HepG2 (cell line): ENCODE data around the gene KLF11. TPM values are rescaled to one million over a fixed set of nuclear protein-coding genes. Genes with fewer than 3 reads are reported as not detected.

Source experiments
- ETV6 ChIP-seq: sonication (generic); formaldehyde crosslinking; conservative IDR thresholded peaks from 2 replicates; pipeline ENCODE4 v1.4.0; 2020; ENCODE audit warnings: missing genetic modification reagents
- GZF1 ChIP-seq: sonication (generic); formaldehyde crosslinking; IDR thresholded peaks from 2 replicates; pipeline ENCODE4 v1.5.1; 2020; ENCODE audit warnings: mild to moderate bottlenecking, missing genetic modification reagents
- HMG20B ChIP-seq: conservative IDR thresholded peaks from 2 replicates; pipeline ENCODE4 v1.6.1; 2016; ENCODE audit warnings: missing genetic modification reagents, missing compliant biosample characterization
- NR1H2 ChIP-seq: sonication (generic); formaldehyde crosslinking; IDR thresholded peaks from 2 replicates; pipeline ENCODE4 v1.8.1; 2022; ENCODE audit warnings: low read depth, missing genetic modification reagents, borderline replicate concordance
- SIX4 ChIP-seq: sonication (generic); formaldehyde crosslinking; IDR thresholded peaks from 2 replicates; pipeline ENCODE4 v1.4.0; 2020; ENCODE audit warnings: missing genetic modification reagents
- TAF1 ChIP-seq: sonication (generic); formaldehyde crosslinking; IDR thresholded peaks from 2 replicates; pipeline ENCODE4 v1.4.0; 2020; ENCODE audit warnings: missing genetic modification reagents
- YEATS4 ChIP-seq: sonication (generic); formaldehyde crosslinking; IDR thresholded peaks from 2 replicates; pipeline ENCODE4 v1.4.0; 2020; ENCODE audit warnings: missing genetic modification reagents, borderline replicate concordance
- ZNF101 ChIP-seq: sonication (generic); formaldehyde crosslinking; IDR thresholded peaks from 2 replicates; pipeline ENCODE4 v1.4.0; 2020; ENCODE audit warnings: mild to moderate bottlenecking, low read depth, missing genetic modification reagents, borderline replicate concordance
- ZNF121 ChIP-seq: sonication (generic); formaldehyde crosslinking; IDR thresholded peaks from 2 replicates; pipeline ENCODE4 v1.5.0; 2020; ENCODE audit warnings: mild to moderate bottlenecking, missing genetic modification reagents
- ZNF160 ChIP-seq: sonication (generic); formaldehyde crosslinking; IDR thresholded peaks from 2 replicates; pipeline ENCODE4 v1.8.0; 2022; ENCODE audit warnings: mild to moderate bottlenecking, inconsistent platforms, missing genetic modification reagents
- ZNF274 ChIP-seq: sonication (generic); formaldehyde crosslinking; IDR thresholded peaks from 2 replicates; pipeline ENCODE4 v1.5.1; 2020; ENCODE audit warnings: mild to moderate bottlenecking, missing genetic modification reagents
- ZNF615 ChIP-seq: sonication (generic); formaldehyde crosslinking; IDR thresholded peaks from 2 replicates; pipeline ENCODE4 v1.5.0; 2020; ENCODE audit warnings: mild to moderate bottlenecking, missing genetic modification reagents, borderline replicate concordance
- ZNF652 ChIP-seq: IDR thresholded peaks from 2 replicates; pipeline ENCODE4 v1.6.1; 2016; ENCODE audit warnings: low read depth, borderline replicate concordance
- ZSCAN22 ChIP-seq: sonication (generic); formaldehyde crosslinking; IDR thresholded peaks from 2 replicates; pipeline ENCODE4 v1.4.0; 2020; ENCODE audit warnings: mild to moderate bottlenecking, missing genetic modification reagents
- polyA plus RNA-seq, 8 experiments: library from polyadenylated mRNA; depleted of rRNA in 3 of 8; stranded (reverse) in 7 of 8; unstranded in 1 of 8; fragments of >200 nt; fragmentation: Illumina TruSeq in 4 of 8; extraction: Trizol in 4 of 8; gene quantifications; 2 replicates each; pipeline versions ENCODE4 v1.2.1 to v1.2.3, GENCODE V29; 2011 to 2016; ENCODE audit warnings: low read depth in 4 of 8, missing spikeins in 1 of 8, mixed read lengths in 1 of 8; ENCODE audit not compliant: insufficient read depth in 1 of 8
- total RNA-seq, 5 experiments: library from RNA; depleted of rRNA; stranded (reverse); fragments of >200 nt; fragmentation: Illumina TruSeq; extraction: Trizol; gene quantifications; 2 replicates each; pipeline ENCODE4 v1.2.3, GENCODE V29; 2016; ENCODE audit warnings: low read depth in 1 of 5
- TF ChIP-seq, protein P1 (sequence below): sonication (generic); IDR thresholded peaks from 2 replicates; pipeline ENCODE4 v1.6.1; 2016; ENCODE audit warnings: low read depth, borderline replicate concordance
- TF ChIP-seq, protein P2 (sequence below): sonication (generic); formaldehyde crosslinking; IDR thresholded peaks from 2 replicates; pipeline ENCODE4 v1.5.0; 2020; ENCODE audit warnings: mild to moderate bottlenecking, missing genetic modification reagents
- TF ChIP-seq, protein P3 (sequence below): sonication (generic); formaldehyde crosslinking; IDR thresholded peaks from 2 replicates; pipeline ENCODE4 v1.5.1; 2020; ENCODE audit warnings: missing genetic modification reagents, mild to moderate bottlenecking, borderline replicate concordance
- TF ChIP-seq, protein P4 (sequence below): sonication (generic); formaldehyde crosslinking; IDR thresholded peaks from 2 replicates; pipeline ENCODE4 v1.4.0; 2020; ENCODE audit warnings: missing genetic modification reagents, low read depth, mild to moderate bottlenecking, borderline replicate concordance
- TF ChIP-seq, protein P5 (sequence below): sonication (generic); formaldehyde crosslinking; IDR thresholded peaks from 2 replicates; pipeline ENCODE4 v1.5.1; 2020; ENCODE audit warnings: missing genetic modification reagents, mild to moderate bottlenecking, borderline replicate concordance
- TF ChIP-seq, protein P6 (sequence below): sonication (generic); formaldehyde crosslinking; IDR thresholded peaks from 2 replicates; pipeline ENCODE4 v1.4.0; 2020; ENCODE audit warnings: missing genetic modification reagents, borderline replicate concordance

KLF11 gene
- total and polyA plus RNA-seq, 2 of the 13 experiments (the other 11 are each of a cell fraction or from before 2014, with no cell fraction given): 2.5 to 11.8 TPM

DNA sequence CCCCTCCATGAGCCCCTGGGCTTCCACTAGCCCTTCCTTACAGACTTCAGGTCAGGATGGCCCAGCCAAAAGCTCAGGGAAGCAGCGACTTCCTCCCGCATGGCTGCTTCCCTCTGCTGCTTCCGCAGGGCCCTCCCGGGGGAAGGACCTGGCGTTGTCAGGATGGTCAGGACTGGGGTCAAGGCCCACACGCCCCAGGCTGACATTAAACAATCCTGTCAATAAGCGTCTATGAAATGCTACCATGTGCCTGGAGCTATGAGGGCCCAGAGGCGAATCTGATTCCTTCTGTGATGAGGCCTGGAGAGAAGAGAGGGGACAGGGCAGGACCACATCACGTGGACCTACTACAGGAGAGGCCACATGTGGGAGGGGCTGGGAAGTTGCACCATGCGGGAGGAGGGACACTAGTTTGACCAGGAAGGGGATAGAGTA, 19.6 kb downstream of the KLF11 start (continued):
- TF ChIP-seq, protein P1, sequence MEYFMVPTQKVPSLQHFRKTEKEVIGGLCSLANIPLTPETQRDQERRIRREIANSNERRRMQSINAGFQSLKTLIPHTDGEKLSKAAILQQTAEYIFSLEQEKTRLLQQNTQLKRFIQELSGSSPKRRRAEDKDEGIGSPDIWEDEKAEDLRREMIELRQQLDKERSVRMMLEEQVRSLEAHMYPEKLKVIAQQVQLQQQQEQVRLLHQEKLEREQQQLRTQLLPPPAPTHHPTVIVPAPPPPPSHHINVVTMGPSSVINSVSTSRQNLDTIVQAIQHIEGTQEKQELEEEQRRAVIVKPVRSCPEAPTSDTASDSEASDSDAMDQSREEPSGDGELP: no peak
- TF ChIP-seq ZNF160 (CRISPR knock-in tag): no peak
- no peak for TF ChIP-seq ZNF101 (CRISPR knock-in tag)
- TF ChIP-seq, protein P2, sequence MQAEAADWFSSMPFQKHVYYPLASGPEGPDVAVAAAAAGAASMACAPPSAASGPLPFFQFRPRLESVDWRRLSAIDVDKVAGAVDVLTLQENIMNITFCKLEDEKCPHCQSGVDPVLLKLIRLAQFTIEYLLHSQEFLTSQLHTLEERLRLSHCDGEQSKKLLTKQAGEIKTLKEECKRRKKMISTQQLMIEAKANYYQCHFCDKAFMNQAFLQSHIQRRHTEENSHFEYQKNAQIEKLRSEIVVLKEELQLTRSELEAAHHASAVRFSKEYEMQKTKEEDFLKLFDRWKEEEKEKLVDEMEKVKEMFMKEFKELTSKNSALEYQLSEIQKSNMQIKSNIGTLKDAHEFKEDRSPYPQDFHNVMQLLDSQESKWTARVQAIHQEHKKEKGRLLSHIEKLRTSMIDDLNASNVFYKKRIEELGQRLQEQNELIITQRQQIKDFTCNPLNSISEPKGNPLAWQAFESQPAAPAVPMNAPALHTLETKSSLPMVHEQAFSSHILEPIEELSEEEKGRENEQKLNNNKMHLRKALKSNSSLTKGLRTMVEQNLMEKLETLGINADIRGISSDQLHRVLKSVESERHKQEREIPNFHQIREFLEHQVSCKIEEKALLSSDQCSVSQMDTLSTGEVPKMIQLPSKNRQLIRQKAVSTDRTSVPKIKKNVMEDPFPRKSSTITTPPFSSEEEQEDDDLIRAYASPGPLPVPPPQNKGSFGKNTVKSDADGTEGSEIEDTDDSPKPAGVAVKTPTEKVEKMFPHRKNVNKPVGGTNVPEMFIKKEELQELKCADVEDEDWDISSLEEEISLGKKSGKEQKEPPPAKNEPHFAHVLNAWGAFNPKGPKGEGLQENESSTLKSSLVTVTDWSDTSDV (CRISPR knock-in tag): no peak
- TF ChIP-seq, protein P3, sequence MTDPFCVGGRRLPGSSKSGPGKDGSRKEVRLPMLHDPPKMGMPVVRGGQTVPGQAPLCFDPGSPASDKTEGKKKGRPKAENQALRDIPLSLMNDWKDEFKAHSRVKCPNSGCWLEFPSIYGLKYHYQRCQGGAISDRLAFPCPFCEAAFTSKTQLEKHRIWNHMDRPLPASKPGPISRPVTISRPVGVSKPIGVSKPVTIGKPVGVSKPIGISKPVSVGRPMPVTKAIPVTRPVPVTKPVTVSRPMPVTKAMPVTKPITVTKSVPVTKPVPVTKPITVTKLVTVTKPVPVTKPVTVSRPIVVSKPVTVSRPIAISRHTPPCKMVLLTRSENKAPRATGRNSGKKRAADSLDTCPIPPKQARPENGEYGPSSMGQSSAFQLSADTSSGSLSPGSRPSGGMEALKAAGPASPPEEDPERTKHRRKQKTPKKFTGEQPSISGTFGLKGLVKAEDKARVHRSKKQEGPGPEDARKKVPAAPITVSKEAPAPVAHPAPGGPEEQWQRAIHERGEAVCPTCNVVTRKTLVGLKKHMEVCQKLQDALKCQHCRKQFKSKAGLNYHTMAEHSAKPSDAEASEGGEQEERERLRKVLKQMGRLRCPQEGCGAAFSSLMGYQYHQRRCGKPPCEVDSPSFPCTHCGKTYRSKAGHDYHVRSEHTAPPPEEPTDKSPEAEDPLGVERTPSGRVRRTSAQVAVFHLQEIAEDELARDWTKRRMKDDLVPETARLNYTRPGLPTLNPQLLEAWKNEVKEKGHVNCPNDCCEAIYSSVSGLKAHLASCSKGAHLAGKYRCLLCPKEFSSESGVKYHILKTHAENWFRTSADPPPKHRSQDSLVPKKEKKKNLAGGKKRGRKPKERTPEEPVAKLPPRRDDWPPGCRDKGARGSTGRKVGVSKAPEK (CRISPR knock-in tag): 0 out of 2 replicates have a peak, but pooled peaks have one; percentile 43
- TF ChIP-seq ZNF652 (CRISPR knock-in tag): no peak
- TF ChIP-seq SIX4 (CRISPR knock-in tag): no peak
- TF ChIP-seq, protein P4, sequence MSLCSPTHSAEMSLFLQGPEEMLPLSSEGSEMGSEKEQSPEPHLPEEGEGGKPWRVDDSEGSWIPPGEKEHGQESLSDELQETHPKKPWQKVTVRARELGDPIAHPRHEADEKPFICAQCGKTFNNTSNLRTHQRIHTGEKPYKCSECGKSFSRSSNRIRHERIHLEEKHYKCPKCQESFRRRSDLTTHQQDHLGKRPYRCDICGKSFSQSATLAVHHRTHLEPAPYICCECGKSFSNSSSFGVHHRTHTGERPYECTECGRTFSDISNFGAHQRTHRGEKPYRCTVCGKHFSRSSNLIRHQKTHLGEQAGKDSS (CRISPR knock-in tag): no peak
- TF ChIP-seq ZNF121 (CRISPR knock-in tag): no peak
- no peak for TF ChIP-seq ETV6
- no peak for TF ChIP-seq NR1H2 (CRISPR knock-in tag)
- 0 out of 2 replicates have a peak, but pooled peaks have one; percentile 45 for TF ChIP-seq GZF1 (CRISPR knock-in tag)
- TF ChIP-seq, protein P5, sequence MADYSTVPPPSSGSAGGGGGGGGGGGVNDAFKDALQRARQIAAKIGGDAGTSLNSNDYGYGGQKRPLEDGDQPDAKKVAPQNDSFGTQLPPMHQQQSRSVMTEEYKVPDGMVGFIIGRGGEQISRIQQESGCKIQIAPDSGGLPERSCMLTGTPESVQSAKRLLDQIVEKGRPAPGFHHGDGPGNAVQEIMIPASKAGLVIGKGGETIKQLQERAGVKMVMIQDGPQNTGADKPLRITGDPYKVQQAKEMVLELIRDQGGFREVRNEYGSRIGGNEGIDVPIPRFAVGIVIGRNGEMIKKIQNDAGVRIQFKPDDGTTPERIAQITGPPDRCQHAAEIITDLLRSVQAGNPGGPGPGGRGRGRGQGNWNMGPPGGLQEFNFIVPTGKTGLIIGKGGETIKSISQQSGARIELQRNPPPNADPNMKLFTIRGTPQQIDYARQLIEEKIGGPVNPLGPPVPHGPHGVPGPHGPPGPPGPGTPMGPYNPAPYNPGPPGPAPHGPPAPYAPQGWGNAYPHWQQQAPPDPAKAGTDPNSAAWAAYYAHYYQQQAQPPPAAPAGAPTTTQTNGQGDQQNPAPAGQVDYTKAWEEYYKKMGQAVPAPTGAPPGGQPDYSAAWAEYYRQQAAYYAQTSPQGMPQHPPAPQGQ: no peak
- peak; percentile 41; the same call in 1 of the 2 replicates for TF ChIP-seq YEATS4
- no peak for TF ChIP-seq ZNF615 (CRISPR knock-in tag)
- TF ChIP-seq, protein P6, sequence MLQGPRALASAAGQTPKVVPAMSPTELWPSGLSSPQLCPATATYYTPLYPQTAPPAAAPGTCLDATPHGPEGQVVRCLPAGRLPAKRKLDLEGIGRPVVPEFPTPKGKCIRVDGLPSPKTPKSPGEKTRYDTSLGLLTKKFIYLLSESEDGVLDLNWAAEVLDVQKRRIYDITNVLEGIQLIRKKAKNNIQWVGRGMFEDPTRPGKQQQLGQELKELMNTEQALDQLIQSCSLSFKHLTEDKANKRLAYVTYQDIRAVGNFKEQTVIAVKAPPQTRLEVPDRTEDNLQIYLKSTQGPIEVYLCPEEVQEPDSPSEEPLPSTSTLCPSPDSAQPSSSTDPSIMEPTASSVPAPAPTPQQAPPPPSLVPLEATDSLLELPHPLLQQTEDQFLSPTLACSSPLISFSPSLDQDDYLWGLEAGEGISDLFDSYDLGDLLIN (CRISPR knock-in tag): no peak
- no peak for TF ChIP-seq TAF1 (CRISPR knock-in tag)
- TF ChIP-seq ZSCAN22: no peak
- TF ChIP-seq HMG20B: no peak
- TF ChIP-seq ZNF274 (CRISPR knock-in tag): 0 out of 2 replicates have a peak, but pooled peaks have one; percentile 30
